Neuronal stem cell (in vitro differentiated cells): ENCODE results near the gene GPR87.

ENCODE experiments used
- DNase-seq: peaks from one replicate; pipeline ENCODE4 v3.0.0-alpha.2; 2013; ENCODE audit warnings: low spot score
- H2AFZ ChIP-seq: one replicate; pipeline ENCODE4 v1.6.1; 2013; ENCODE audit warnings: mild to moderate bottlenecking, low read length, inconsistent platforms
- H2AK5ac ChIP-seq: 2 replicates; pipeline ENCODE4 v1.6.1; 2013; ENCODE audit warnings: low read depth, mild to moderate bottlenecking, inconsistent platforms, low read length, moderate library complexity, mixed read lengths
- H2BK120ac ChIP-seq: 2 replicates; pipeline ENCODE4 v1.6.1; 2013; ENCODE audit warnings: low read depth, mild to moderate bottlenecking, inconsistent platforms, low read length, moderate library complexity, mixed read lengths
- H2BK12ac ChIP-seq: one replicate; pipeline ENCODE4 v1.6.1; 2013; ENCODE audit warnings: low read length, inconsistent platforms
- H2BK15ac ChIP-seq: 2 replicates; pipeline ENCODE4 v1.6.1; 2013; ENCODE audit warnings: mild to moderate bottlenecking, low read length, inconsistent platforms, mixed read lengths
- H2BK5ac ChIP-seq: one replicate; pipeline ENCODE4 v1.6.1; 2013; ENCODE audit warnings: inconsistent platforms, mild to moderate bottlenecking, low read length, moderate library complexity
- H3K14ac ChIP-seq: one replicate; pipeline ENCODE4 v1.6.1; 2013; ENCODE audit warnings: low read length, inconsistent platforms
- H3K18ac ChIP-seq: 2 replicates; pipeline ENCODE4 v1.6.1; 2013; ENCODE audit warnings: low read length, inconsistent platforms
- H3K23ac ChIP-seq: 2 replicates; pipeline ENCODE4 v1.6.1; 2013; ENCODE audit warnings: low read depth, mild to moderate bottlenecking, mixed read lengths, low read length, inconsistent platforms; ENCODE audit not compliant: poor library complexity
- H3K27ac ChIP-seq: replicated peaks from 3 replicates; pipeline ENCODE4 v1.5.1; 2013; ENCODE audit warnings: low read length, inconsistent platforms
- H3K27me3 ChIP-seq, 3 experiments: 2 replicates each; pipeline ENCODE4 v1.6.1; 2013; ENCODE audit warnings: low read length in 3 of 3, mild to moderate bottlenecking in 2 of 3, inconsistent platforms in 1 of 3, low read depth in 1 of 3, mixed read lengths in 1 of 3, moderate library complexity in 1 of 3; ENCODE audit not compliant: control insufficient read depth in 3 of 3, insufficient read depth in 3 of 3
- H3K36me3 ChIP-seq, 2 donors: replicated peaks in 1 of 2; 2 replicates each; pipeline ENCODE4 v1.6.1; 2013; ENCODE audit warnings: low read length in 2 of 2; ENCODE audit not compliant: control insufficient read depth in 2 of 2, insufficient read depth in 2 of 2
- H3K4ac ChIP-seq: 2 replicates; pipeline ENCODE4 v1.6.1; 2013; ENCODE audit warnings: inconsistent platforms, mild to moderate bottlenecking, low read length, moderate library complexity
- H3K4me1 ChIP-seq, 2 donors: 1 replicate in 1 of 2; 2 replicates in 1 of 2; pipeline ENCODE4 v1.6.1; 2013; ENCODE audit warnings: low read length in 2 of 2, low read depth in 1 of 2; ENCODE audit not compliant: control insufficient read depth in 2 of 2, insufficient read depth in 1 of 2
- H3K4me2 ChIP-seq: one replicate; pipeline ENCODE4 v1.6.1; 2013; ENCODE audit warnings: mild to moderate bottlenecking, low read length, inconsistent platforms; ENCODE audit not compliant: insufficient read depth, poor library complexity, severe bottlenecking
- H3K4me3 ChIP-seq, 2 donors: 2 replicates each; pipeline ENCODE4 v1.5.1; 2013; ENCODE audit warnings: low read length in 2 of 2, mild to moderate bottlenecking in 2 of 2, inconsistent platforms in 1 of 2, moderate library complexity in 1 of 2
- H3K79me1 ChIP-seq: one replicate; pipeline ENCODE4 v1.6.1; 2013; ENCODE audit warnings: low read depth, mild to moderate bottlenecking, inconsistent platforms, low read length, moderate library complexity
- H3K9ac ChIP-seq: one replicate; pipeline ENCODE4 v1.6.1; 2013; ENCODE audit warnings: mild to moderate bottlenecking, low read depth, low read length, inconsistent platforms; ENCODE audit not compliant: poor library complexity
- H3K9me3 ChIP-seq, 2 donors: replicated peaks in 1 of 2; 2 replicates each; pipeline versions ENCODE3 to v1.6.1; 2013; ENCODE audit warnings: low read length in 2 of 2, mild to moderate bottlenecking in 2 of 2, inconsistent platforms in 1 of 2, low read depth in 1 of 2, mixed read lengths in 1 of 2, moderate library complexity in 1 of 2; ENCODE audit not compliant: control insufficient read depth in 2 of 2, insufficient read depth in 1 of 2
- H4K8ac ChIP-seq: one replicate; pipeline ENCODE4 v1.6.1; 2013; ENCODE audit warnings: low read depth, mild to moderate bottlenecking, inconsistent platforms, low read length, moderate library complexity
- H4K91ac ChIP-seq: one replicate; pipeline ENCODE4 v1.6.1; 2013; ENCODE audit warnings: low read length, low read depth, mild to moderate bottlenecking, inconsistent platforms; ENCODE audit not compliant: poor library complexity
- WGBS, 2 donors: extraction: QIAGEN DNeasy Blood & Tissue Kit; methylation state at CpG; one replicate each; pipeline ENCODE4 v1.1.7; 2013; ENCODE audit warnings: missing lambda C conversion rate in 2 of 2, mixed read lengths in 1 of 2; ENCODE audit not compliant: insufficient read length in 2 of 2, insufficient replicate concordance in 1 of 2; ENCODE audit errors: extremely low coverage in 2 of 2; 5-methylcytosine and 5-hydroxymethylcytosine counted together

GPR87 gene

GRCh38 chr3:151283387-151283786 is 33.2 kb downstream of the GPR87 start:
- no peaks in the 10 kb centered on the region for H3K36me3 ChIP-seq
- H3K79me1 ChIP-seq: no peaks in the 10 kb centered on the region
- no peaks in the 10 kb centered on the region for H3K4me1 ChIP-seq
- H4K91ac ChIP-seq: no peak overlapping the region
- no peaks in the 10 kb centered on the region for H3K9me3 ChIP-seq
- H3K23ac ChIP-seq: no peak overlapping the region
- no CpG with 5 or more reads among the region's 4 CpGs for WGBS, 2 donors
- DNase-seq: no peak
- no peak overlapping the region for H2BK15ac ChIP-seq
- H3K4me3 ChIP-seq: no peak overlapping the region
- no peak overlapping the region for H3K9ac ChIP-seq
- H2BK120ac ChIP-seq: no peak overlapping the region
- H3K27me3 ChIP-seq: no peaks in the 10 kb centered on the region
- no peak overlapping the region for H4K8ac ChIP-seq
- H2AK5ac ChIP-seq: no peak overlapping the region
- H3K4me2 ChIP-seq: no peak overlapping the region
- no peak overlapping the region for H2AFZ ChIP-seq
- no peak overlapping the region for H3K14ac ChIP-seq
- H2BK12ac ChIP-seq: no peak overlapping the region
- no peak overlapping the region for H2BK5ac ChIP-seq
- no peak overlapping the region for H3K18ac ChIP-seq
- H3K4ac ChIP-seq: no peak overlapping the region
- H3K27ac ChIP-seq: no peak overlapping the region

- H3K4ac ChIP-seq: no peak overlapping the region
- no peak overlapping the region for H2BK15ac ChIP-seq
- no peak overlapping the region for H2AFZ ChIP-seq
- H3K23ac ChIP-seq: no peak overlapping the region
- H3K27ac ChIP-seq: no peak overlapping the region
- H3K9ac ChIP-seq: no peak overlapping the region
- no peak overlapping the region for H2BK5ac ChIP-seq
- no peaks in the 10 kb centered on the region for H3K4me1 ChIP-seq
- H3K14ac ChIP-seq: no peak overlapping the region
- no peak overlapping the region for H2BK120ac ChIP-seq
- DNase-seq: peak; percentile 38
- no peak overlapping the region for H2AK5ac ChIP-seq
- no peak overlapping the region for H2BK12ac ChIP-seq
- H4K8ac ChIP-seq: no peak overlapping the region
- no peaks in the 10 kb centered on the region for H3K79me1 ChIP-seq
- H3K4me3 ChIP-seq: no peak overlapping the region
- no peak overlapping the region for H3K18ac ChIP-seq
- no CpG with 5 or more reads among the region's 1 CpG for WGBS, 2 donors
- H3K36me3 ChIP-seq: no peaks in the 10 kb centered on the region
- no peaks in the 10 kb centered on the region for H3K9me3 ChIP-seq
- H4K91ac ChIP-seq: no peak overlapping the region
- H3K27me3 ChIP-seq: no peaks in the 10 kb centered on the region
- no peak overlapping the region for H3K4me2 ChIP-seq
Observed at GRCh38 chr3:151282921-151283320, 33.7 kb downstream of the GPR87 start.

DNA sequence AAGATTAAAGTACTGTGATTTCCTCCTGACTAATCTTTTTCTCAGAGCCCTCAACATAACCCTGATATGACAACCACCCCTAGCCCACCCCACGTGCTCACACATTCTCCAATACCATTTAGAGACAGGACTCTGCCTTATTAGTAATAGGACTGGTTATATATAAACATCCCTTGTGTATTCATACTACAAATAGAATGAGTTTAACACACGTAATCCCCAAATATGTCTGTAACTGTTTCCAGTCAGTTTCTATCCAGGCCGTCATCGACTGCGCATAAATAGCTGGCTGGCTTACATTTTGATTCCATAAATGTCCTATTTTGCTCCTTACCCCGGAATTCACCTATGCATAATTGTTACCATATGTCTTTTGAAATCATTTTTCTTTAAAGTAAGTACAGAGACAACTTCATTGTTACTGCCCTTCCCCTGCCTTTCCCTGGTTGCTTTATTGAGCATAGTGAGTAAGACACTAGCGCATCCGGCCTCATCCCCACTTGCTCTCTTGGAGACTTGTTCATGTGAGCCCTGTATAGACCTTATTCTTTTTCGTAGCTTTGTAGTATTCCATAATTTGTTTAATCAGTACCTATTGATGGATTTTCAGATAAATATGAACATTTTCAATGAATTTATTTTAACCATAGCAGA is 34.8 kb downstream of the GPR87 start:
- no peak overlapping the region for H3K4me2 ChIP-seq
- H2AFZ ChIP-seq: no peak overlapping the region
- no peak overlapping the region for H3K23ac ChIP-seq
- no CpG with 5 or more reads among the region's 9 CpGs for WGBS, 2 donors
- DNase-seq: no peak
- H3K4me1 ChIP-seq: no peaks in the 10 kb centered on the region
- no peaks in the 10 kb centered on the region for H3K9me3 ChIP-seq
- H3K36me3 ChIP-seq: no peaks in the 10 kb centered on the region
- no peak overlapping the region for H3K4me3 ChIP-seq
- H3K4ac ChIP-seq: no peak overlapping the region
- no peak overlapping the region for H3K9ac ChIP-seq
- no peaks in the 10 kb centered on the region for H3K79me1 ChIP-seq
- no peak overlapping the region for H2BK12ac ChIP-seq
- no peak overlapping the region for H2BK120ac ChIP-seq
- no peak overlapping the region for H4K91ac ChIP-seq
- H3K14ac ChIP-seq: no peak overlapping the region
- H2BK5ac ChIP-seq: no peak overlapping the region
- no peak overlapping the region for H4K8ac ChIP-seq
- H3K27me3 ChIP-seq: no peaks in the 10 kb centered on the region
- H3K27ac ChIP-seq: no peak overlapping the region
- H2AK5ac ChIP-seq: no peak overlapping the region
- no peak overlapping the region for H3K18ac ChIP-seq
- no peak overlapping the region for H2BK15ac ChIP-seq

- H4K8ac ChIP-seq: no peak within 1 kb of the TSS
- no peak within 1 kb of the TSS for H2AK5ac ChIP-seq
- no peak within 1 kb of the TSS for H2BK5ac ChIP-seq
- no peak within 1 kb of the TSS for H3K4ac ChIP-seq
- no peaks in the 10 kb centered on the region for H3K9me3 ChIP-seq
- no peak within 1 kb of the TSS for H3K4me3 ChIP-seq
- no peak within 1 kb of the TSS for H2AFZ ChIP-seq
- no peak within 1 kb of the TSS for H3K4me2 ChIP-seq
- no CpG with 5 or more reads among the region's 4 CpGs for WGBS, 2 donors
- H3K79me1 ChIP-seq: no peaks in the 10 kb centered on the region
- no peaks in the 10 kb centered on the region for H3K27me3 ChIP-seq
- no peak within 1 kb of the TSS for H2BK120ac ChIP-seq
- no peak within 1 kb of the TSS for H2BK15ac ChIP-seq
- no peak within 1 kb of the TSS for H3K14ac ChIP-seq
- no peak within 1 kb of the TSS for H3K18ac ChIP-seq
- H2BK12ac ChIP-seq: no peak within 1 kb of the TSS
- no peak for DNase-seq
- H4K91ac ChIP-seq: no peak within 1 kb of the TSS
- no peaks in the 10 kb centered on the region for H3K36me3 ChIP-seq
- no peak within 1 kb of the TSS for H3K27ac ChIP-seq
- no peak within 1 kb of the TSS for H3K23ac ChIP-seq
- no peak within 1 kb of the TSS for H3K9ac ChIP-seq
- H3K4me1 ChIP-seq: no peaks in the 10 kb centered on the region
Observed at GRCh38 chr3:151278230-151278629, 38.4 kb downstream of the GPR87 start, which contains the start of gene P2RY14. Gene P2RY14, minus strand, starts transcription at chr3:151278542. Its CDS starts 64,226 bp downstream, at chr3:151214316.
